Mesendoderm (in vitro differentiated cells): ENCODE results near the gene CPLX1.

Source experiments
- DNase-seq: peaks from one replicate; pipeline ENCODE4 v3.0.0; 2013
- H2AK5ac ChIP-seq: 2 replicates; pipeline ENCODE4 v1.6.1; 2013; ENCODE audit warnings: low read length, inconsistent platforms
- H2BK120ac ChIP-seq: 2 replicates; pipeline ENCODE4 v1.6.1; 2013; ENCODE audit warnings: low read depth, mild to moderate bottlenecking, low read length, moderate library complexity, mixed read lengths
- H2BK15ac ChIP-seq: replicated peaks from 2 replicates; pipeline ENCODE4 v1.6.1; 2013; ENCODE audit warnings: low read depth, mild to moderate bottlenecking, moderate library complexity
- H2BK5ac ChIP-seq: 2 replicates; pipeline ENCODE4 v1.6.1; 2013; ENCODE audit warnings: low read length, inconsistent platforms
- H3K18ac ChIP-seq: 2 replicates; pipeline ENCODE4 v1.6.1; 2013; ENCODE audit warnings: mild to moderate bottlenecking, low read length, mixed read lengths
- H3K23ac ChIP-seq: one replicate; pipeline ENCODE4 v1.6.1; 2013; ENCODE audit warnings: low read length
- H3K27ac ChIP-seq: 2 replicates; pipeline ENCODE4 v1.5.1; 2013; ENCODE audit warnings: low read depth, mild to moderate bottlenecking, inconsistent platforms, low read length, moderate library complexity
- H3K27me3 ChIP-seq: 2 replicates; pipeline ENCODE4 v1.6.1; 2013; ENCODE audit warnings: low read length, control low read depth, mild to moderate bottlenecking, inconsistent platforms; ENCODE audit not compliant: insufficient read depth, poor library complexity
- H3K36me3 ChIP-seq: 2 replicates; pipeline ENCODE4 v1.6.1; 2013; ENCODE audit warnings: low read length, inconsistent platforms; ENCODE audit not compliant: control insufficient read depth, insufficient read depth
- H3K4ac ChIP-seq: one replicate; pipeline ENCODE4 v1.6.1; 2013; ENCODE audit warnings: low read depth, mild to moderate bottlenecking, low read length, moderate library complexity
- H3K4me1 ChIP-seq: 2 replicates; pipeline ENCODE4 v1.6.1; 2013; ENCODE audit warnings: low read depth, low read length, inconsistent platforms; ENCODE audit not compliant: control insufficient read depth
- H3K4me2 ChIP-seq: 2 replicates; pipeline ENCODE4 v1.6.1; 2013; ENCODE audit warnings: low read length
- H3K4me3 ChIP-seq: 2 replicates; pipeline ENCODE4 v1.5.1; 2013; ENCODE audit warnings: mild to moderate bottlenecking, low read length
- H3K56ac ChIP-seq: one replicate; pipeline ENCODE4 v1.6.1; 2013; ENCODE audit warnings: low read length
- H3K79me1 ChIP-seq: 2 replicates; pipeline ENCODE4 v1.6.1; 2013; ENCODE audit warnings: low read length, inconsistent platforms
- H3K79me2 ChIP-seq: 2 replicates; pipeline ENCODE4 v1.6.1; 2013; ENCODE audit warnings: mild to moderate bottlenecking, low read length; ENCODE audit not compliant: control insufficient read depth, insufficient read depth
- H3K9ac ChIP-seq: 2 replicates; pipeline ENCODE4 v1.6.1; 2013; ENCODE audit warnings: low read length, inconsistent platforms
- H4K5ac ChIP-seq: one replicate; pipeline ENCODE4 v1.6.1; 2013; ENCODE audit warnings: low read length
- H4K8ac ChIP-seq: one replicate; pipeline ENCODE4 v1.6.1; 2013; ENCODE audit warnings: low read depth, mild to moderate bottlenecking, control low read depth, low read length, moderate library complexity
- WGBS: extraction: QIAGEN DNeasy Blood & Tissue Kit; methylation state at CpG from one replicate; pipeline ENCODE4 v1.1.7; 2013; ENCODE audit warnings: low lambda C conversion rate, missing lambda C conversion rate; ENCODE audit not compliant: insufficient coverage; ENCODE audit errors: extremely low coverage; 5-methylcytosine and 5-hydroxymethylcytosine counted together

The CPLX1 gene

DNA sequence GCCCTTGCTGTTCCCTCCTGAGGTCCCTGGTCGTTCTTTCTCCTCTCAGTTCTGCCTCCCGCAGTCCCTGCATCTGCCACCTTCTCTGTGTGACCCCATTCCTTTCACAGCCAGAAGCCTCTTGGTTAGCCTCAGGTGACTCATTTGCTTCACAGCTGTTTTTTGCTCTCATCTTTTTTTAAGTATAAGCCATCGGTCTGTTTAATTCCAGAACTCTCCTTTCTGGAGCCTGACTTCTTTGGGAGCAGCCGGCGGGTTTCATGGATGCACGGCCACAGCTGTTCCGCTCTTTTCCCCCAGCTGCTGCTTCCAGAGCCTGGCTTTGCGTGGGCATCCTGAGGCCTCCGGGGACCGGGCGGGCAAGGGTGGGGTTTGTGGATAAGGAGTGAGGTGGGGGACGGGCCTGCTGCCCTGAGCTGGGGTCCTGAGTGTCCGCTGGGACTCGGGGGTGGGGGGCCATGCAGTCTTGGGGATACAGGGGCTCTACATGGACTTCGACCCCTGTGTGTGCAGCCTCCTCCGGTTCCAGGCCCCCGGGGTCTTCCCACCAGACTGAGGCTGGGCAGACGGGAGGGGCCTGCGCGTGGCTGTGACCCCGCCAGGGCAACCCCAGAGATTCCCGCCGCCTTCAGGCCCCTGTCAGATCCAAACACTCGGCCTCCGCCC lies 73.6 kb downstream of the CPLX1 start:
- Histone ChIP-seq H2AK5ac (no peak overlapping the region), H3K4me3 (no peak overlapping the region), H4K5ac (no peak overlapping the region), H2BK15ac (no peak overlapping the region), H3K4me2 (no peak overlapping the region), H3K23ac (no peak overlapping the region), H3K36me3 (peaks cover 10% of the 10 kb centered on the region), H2BK5ac (no peak overlapping the region), H3K4me1 (no peaks in the 10 kb centered on the region), H3K27me3 (no peaks in the 10 kb centered on the region), H2BK120ac (no peak overlapping the region), H3K18ac (no peak overlapping the region), H3K79me1 (peaks cover 1% of the 10 kb centered on the region), H3K79me2 (no peaks in the 10 kb centered on the region), H4K8ac (no peak overlapping the region), H3K27ac (peak overlapping the region; percentile 7), H3K56ac (no peak overlapping the region), H3K4ac (no peak overlapping the region), H3K9ac (no peak overlapping the region)
- no CpG with 5 or more reads among the region's 25 CpGs for WGBS
- no peak for DNase-seq

DNA sequence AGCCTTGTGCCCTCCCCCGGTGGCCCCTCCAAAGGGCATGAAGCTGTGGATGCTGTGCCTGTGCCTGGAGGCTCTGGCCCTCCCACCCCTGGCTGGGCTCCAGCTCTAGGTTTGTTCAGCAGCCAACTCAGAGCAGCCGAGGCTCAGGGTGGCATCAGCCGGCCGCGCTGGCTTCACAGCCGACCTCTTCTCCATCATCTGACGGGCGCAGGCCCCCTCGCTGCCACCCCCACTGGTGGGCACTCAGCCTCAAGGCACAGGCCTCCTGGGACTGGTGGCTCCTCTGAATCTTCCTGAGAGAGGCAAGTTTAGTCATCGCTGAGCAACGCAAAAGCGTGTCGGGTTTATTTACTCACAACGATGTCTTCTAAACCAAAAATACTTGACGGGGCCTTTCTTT lies 74.3 kb downstream of the CPLX1 start:
- H4K5ac ChIP-seq = no peak overlapping the region
- peaks cover 8% of the 10 kb centered on the region for H3K36me3 ChIP-seq
- WGBS = no CpG with 5 or more reads among the region's 15 CpGs
- no peak overlapping the region for H4K8ac ChIP-seq
- H3K79me2 ChIP-seq = no peaks in the 10 kb centered on the region
- H3K27me3 ChIP-seq = no peaks in the 10 kb centered on the region
- no peak overlapping the region for H3K56ac ChIP-seq
- no peak overlapping the region for H3K9ac ChIP-seq
- H2BK5ac ChIP-seq = no peak overlapping the region
- H3K4me3 ChIP-seq = no peak overlapping the region
- no peak overlapping the region for H2BK15ac ChIP-seq
- H2AK5ac ChIP-seq = no peak overlapping the region
- H3K18ac ChIP-seq = no peak overlapping the region
- peaks cover 1% of the 10 kb centered on the region for H3K79me1 ChIP-seq
- no peaks in the 10 kb centered on the region for H3K4me1 ChIP-seq
- no peak overlapping the region for H3K23ac ChIP-seq
- H3K27ac ChIP-seq = no peak overlapping the region
- no peak overlapping the region for H2BK120ac ChIP-seq
- no peak overlapping the region for H3K4me2 ChIP-seq
- no peak overlapping the region for H3K4ac ChIP-seq
- no peak for DNase-seq

DNA sequence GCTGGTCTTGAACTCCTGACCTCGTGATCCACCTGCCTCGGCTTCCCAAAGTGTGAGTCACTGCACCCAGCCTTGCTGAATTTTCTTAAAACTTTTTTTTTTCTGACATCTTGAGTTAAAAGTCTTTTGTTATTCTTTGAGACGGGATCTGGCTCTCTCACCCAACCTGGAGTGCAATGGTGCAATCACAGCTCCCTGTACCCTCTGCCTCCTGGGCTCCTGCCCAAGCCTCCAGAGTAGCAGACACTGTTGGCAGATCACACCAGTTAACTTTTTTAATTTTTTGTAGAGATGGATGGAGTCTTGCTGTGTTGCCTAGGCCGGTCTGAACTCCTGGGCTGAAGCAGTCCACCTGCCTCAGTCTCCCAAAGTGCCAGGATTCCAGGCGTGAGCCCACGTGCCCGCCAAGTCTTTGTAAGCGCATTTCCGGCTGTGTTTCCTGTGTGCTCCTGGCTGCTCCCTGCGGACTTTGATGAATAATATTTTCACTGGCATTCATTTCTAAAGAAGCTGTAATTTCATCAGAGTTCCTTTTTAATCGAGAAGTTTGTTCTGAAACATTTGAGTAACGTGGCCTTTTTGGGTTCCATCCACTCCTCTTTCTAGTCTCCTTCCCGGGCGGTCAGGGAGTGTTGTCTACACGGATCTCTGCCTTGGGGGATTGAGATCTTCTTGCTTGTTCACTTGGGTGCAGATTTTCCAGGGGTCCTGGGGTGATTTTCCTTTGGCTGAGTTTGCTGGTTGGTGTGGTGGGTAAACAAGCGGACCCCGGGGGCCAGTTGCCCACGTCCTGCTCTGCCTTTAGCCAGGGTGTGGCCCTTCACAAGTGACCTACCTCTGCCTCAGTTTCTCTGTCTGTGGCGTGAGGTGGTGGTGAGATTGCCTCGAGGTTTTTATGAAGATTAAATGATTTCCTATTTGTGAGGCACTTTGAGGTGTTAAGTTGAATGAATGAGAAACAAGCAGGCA lies 75.9 kb downstream of the CPLX1 start:
- no peak overlapping the region for H4K8ac ChIP-seq
- H3K9ac ChIP-seq = no peak overlapping the region
- DNase-seq = no peak
- no peak overlapping the region for H3K56ac ChIP-seq
- no peak overlapping the region for H2AK5ac ChIP-seq
- H3K4me3 ChIP-seq = no peak overlapping the region
- no peak overlapping the region for H2BK120ac ChIP-seq
- no peaks in the 10 kb centered on the region for H3K4me1 ChIP-seq
- H3K27ac ChIP-seq = no peak overlapping the region
- no peak overlapping the region for H2BK15ac ChIP-seq
- WGBS = no CpG with 5 or more reads among the region's 20 CpGs
- peaks cover 1% of the 10 kb centered on the region for H3K79me1 ChIP-seq
- no peak overlapping the region for H4K5ac ChIP-seq
- no peaks in the 10 kb centered on the region for H3K27me3 ChIP-seq
- no peak overlapping the region for H3K18ac ChIP-seq
- no peak overlapping the region for H2BK5ac ChIP-seq
- no peak overlapping the region for H3K4me2 ChIP-seq
- no peaks in the 10 kb centered on the region for H3K79me2 ChIP-seq
- H3K23ac ChIP-seq = no peak overlapping the region
- peaks cover 6% of the 10 kb centered on the region for H3K36me3 ChIP-seq
- H3K4ac ChIP-seq = no peak overlapping the region

DNA sequence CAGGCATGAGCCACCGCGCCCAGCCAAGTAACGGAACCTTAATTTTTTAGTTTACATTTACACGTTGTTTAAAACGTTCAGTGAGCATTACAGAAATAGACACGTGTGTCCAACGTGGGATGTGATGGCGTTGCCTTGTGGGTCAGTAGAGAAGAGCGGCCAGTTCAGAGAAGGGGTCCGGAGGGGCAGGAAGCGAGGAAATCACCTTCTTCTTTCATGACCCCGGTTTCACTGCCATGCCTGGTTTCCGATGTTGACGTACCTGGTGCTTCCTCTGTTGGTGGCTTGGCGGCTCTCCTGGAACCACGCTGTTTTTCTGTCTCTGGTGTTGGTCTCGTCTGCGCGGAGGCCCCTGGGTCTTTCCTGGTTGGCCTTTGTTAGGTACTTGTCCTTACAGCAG lies 77.5 kb downstream of the CPLX1 start:
- Histone ChIP-seq H3K4ac (no peak overlapping the region), H3K56ac (no peak overlapping the region), H3K36me3 (peaks cover 6% of the 10 kb centered on the region), H3K4me3 (no peak overlapping the region), H4K8ac (no peak overlapping the region), H3K4me2 (no peak overlapping the region), H4K5ac (no peak overlapping the region), H3K79me2 (no peaks in the 10 kb centered on the region), H2AK5ac (no peak overlapping the region), H3K27ac (no peak overlapping the region), H3K9ac (no peak overlapping the region), H2BK5ac (no peak overlapping the region), H3K79me1 (peaks cover 1% of the 10 kb centered on the region), H2BK15ac (no peak overlapping the region), H3K4me1 (no peaks in the 10 kb centered on the region), H3K23ac (no peak overlapping the region), H2BK120ac (no peak overlapping the region), H3K27me3 (no peaks in the 10 kb centered on the region), H3K18ac (no peak overlapping the region)
- no peak for DNase-seq
- no CpG with 5 or more reads among the region's 19 CpGs for WGBS

DNA sequence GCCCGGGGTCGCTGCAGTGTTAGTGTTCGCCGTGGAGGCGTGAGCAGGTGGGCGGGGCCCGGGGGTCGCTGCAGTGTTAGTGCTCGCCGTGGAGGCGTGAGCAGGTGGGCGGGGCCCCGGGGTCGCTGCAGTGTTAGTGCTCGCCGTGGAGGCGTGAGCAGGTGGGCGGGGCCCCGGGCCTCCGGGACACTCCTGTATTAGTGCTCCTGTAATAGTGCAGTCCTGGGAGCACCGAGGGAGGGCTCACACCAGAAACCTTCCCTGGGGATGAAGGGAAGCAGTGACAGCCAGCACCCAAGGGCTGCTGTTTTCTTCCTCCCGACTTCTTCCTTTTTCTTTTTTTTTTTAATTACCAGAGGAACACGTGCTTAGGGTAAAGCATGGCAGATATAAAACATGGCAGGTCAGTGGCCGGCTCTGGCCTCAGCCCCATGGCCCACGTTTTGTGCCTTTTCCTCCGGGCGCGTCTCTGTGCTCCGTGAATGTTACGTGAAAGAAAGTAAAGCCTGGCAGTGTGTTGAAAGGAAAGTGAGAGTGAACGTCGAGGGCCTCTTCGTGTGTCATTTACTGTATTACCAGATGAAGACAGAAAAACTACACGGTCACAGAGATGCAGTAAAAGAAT lies 78.3 kb downstream of the CPLX1 start:
- H3K18ac ChIP-seq = no peak overlapping the region
- H3K4ac ChIP-seq = no peak overlapping the region
- H3K27ac ChIP-seq = no peak overlapping the region
- no peak for DNase-seq
- H3K23ac ChIP-seq = no peak overlapping the region
- no peak overlapping the region for H4K8ac ChIP-seq
- H3K27me3 ChIP-seq = no peaks in the 10 kb centered on the region
- peaks cover 5% of the 10 kb centered on the region for H3K36me3 ChIP-seq
- no peak overlapping the region for H3K4me3 ChIP-seq
- H3K56ac ChIP-seq = no peak overlapping the region
- no peaks in the 10 kb centered on the region for H3K4me1 ChIP-seq
- peaks cover 1% of the 10 kb centered on the region for H3K79me1 ChIP-seq
- no peak overlapping the region for H3K9ac ChIP-seq
- WGBS = no CpG with 5 or more reads among the region's 34 CpGs
- H2BK5ac ChIP-seq = no peak overlapping the region
- no peak overlapping the region for H2BK120ac ChIP-seq
- no peak overlapping the region for H2BK15ac ChIP-seq
- no peak overlapping the region for H3K4me2 ChIP-seq
- no peak overlapping the region for H4K5ac ChIP-seq
- H2AK5ac ChIP-seq = no peak overlapping the region
- H3K79me2 ChIP-seq = no peaks in the 10 kb centered on the region
